Endometrial microvascular endothelial cells (primary cell): ENCODE measurements around the gene KNDC1. TPM values are rescaled to one million over a fixed set of nuclear protein-coding genes. Genes with fewer than 3 reads are reported as not detected.

Source experiments
- in situ Hi-C: cut with HindIII; loops from 2 replicates; pipeline ENCODE4 v1.10.0; 2017; ENCODE audit warnings: low sequenced_read_pairs, low pct_unique_long_range_greater_than_20kb; ENCODE audit errors: inconsistent ontology term
- total RNA-seq: library from RNA; depleted of rRNA; stranded (reverse); fragments of >200 nt; gene quantifications from one replicate; pipeline ENCODE4 v1.2.3, GENCODE V29; 2015; ENCODE audit errors: inconsistent ontology term

The KNDC1 gene
- total RNA-seq, 1 donor from 2014 or later: not detected

DNA sequence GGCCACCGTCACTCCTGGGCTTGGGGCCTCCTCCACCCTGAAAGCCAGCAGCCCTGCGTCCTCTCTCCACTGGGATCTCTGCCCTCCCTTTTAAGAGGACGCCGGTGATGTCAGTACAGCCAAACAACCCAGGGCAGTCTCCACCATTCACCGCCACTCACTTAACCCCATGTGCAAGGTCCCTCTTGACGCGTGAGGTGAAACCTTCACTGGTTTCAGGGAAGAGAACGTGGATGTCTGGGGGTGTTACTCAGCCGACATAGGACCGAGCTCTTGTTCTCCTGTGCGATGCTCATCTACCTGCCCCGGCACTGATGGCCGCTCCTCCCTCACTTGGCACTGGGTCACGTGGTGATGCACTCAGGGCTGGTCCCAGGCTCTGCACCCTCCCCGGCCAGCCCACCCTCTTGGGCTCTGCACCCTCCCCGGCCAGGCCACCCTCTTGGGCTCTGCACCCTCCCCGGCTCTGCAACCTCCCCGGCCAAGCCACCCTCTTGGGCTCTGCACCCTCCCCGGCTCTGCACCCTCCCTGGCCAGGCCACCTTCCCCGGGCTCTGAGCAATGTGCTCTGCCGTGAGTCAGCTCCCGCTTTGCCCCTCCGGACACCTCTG, 36.2 kb upstream of the KNDC1 start:
- in situ Hi-C loops: no loop called here

- in situ Hi-C loops: no loop called here
Measured at GRCh38 chr10:133124357-133125211, 35.4 kb upstream of the KNDC1 start.

GRCh38 chr10:133125901-133126300, 34.1 kb upstream of the KNDC1 start:
- in situ Hi-C loops: no loop called here

DNA sequence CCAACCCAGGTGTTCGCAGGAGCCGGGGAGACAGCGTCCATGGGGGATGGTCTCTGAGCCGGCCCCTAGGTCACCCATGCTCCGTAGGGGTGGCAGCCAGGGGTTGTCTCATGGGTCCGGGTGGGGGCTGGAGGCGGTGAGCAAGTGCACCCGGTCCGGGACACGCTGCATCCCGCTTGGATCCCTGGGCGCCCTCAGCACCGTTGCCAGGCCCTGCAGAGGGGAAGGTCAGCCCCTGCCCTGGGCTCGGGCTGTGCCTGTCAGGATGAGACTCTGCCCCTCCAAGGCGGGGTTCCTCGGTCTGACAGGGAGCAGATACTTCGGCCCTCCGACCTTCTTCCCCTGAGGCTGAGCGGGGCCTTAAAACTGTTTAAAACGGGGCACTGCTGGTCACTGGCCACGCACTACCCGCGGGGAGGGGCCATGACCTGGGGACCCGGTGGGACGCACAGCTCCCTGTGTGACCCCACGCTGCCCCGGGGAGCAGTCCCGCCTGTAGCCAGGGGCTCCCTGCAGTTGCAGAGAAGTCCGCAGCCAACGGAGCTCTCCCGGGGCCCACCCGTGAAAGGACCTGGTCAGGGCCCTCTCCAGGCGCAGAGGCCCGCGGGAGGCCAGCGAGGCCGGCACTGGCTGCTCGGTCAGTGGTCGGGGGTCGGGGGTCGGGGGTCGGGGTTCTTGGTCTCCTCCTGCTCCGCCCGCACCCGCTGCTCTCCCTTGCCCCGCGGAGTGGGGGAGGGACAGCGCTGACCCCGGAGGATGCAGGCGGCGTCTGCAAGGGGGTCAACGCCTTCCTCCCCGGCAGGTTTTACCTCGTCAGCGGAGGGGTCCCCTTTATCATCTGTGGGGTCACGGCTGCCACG, 33.4 kb upstream of the KNDC1 start:
- in situ Hi-C loops: no loop called here

DNA sequence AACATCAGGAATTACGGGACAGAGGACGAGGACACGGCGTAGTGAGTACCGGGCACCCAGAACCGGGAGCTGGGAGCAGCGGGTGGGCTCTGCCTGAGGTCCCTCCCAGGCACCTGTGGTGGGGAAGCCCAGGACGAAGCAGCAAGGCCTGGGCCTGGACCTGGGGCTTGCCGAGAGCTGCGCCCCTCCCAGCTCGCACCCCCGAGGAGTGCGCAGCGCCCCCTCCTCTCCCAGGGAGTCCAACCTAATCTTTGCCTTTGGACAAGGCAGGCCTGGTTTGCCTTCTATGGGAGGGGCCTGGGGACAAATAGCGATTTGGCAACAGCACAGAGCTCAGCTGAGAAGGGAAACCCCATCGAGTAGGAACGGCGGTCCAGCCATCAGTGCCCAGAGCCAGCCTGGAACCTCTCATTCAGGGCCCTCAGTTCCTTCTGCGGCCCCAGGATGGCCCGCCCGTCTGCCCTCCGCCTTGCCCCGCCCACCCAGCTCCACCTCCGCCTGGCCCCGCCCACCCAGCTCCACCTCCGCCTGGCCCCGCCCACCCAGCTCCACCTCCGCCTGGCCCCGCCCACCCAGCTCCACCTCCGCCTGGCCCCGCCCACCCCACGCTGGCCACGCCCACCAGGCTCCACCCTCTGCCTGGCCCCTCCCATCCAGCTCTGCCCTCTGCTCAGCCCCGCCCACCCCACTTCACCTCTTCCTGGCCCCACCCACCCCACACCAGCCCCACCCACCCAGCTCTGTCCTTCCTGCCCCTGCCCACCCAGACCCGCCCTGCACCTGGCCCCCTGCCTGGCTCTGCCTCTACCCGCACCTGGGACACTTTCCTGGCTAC, 32.5 kb upstream of the KNDC1 start:
- in situ Hi-C loops: no loop called here

- in situ Hi-C loops: no loop called here
Measured at GRCh38 chr10:133128126-133129070, 31.6 kb upstream of the KNDC1 start.

- in situ Hi-C loops: no loop called here
Measured at GRCh38 chr10:133129071-133129858, 30.8 kb upstream of the KNDC1 start.

- in situ Hi-C loops: no loop called here
Measured at GRCh38 chr10:133129859-133130495, 30.0 kb upstream of the KNDC1 start.

DNA sequence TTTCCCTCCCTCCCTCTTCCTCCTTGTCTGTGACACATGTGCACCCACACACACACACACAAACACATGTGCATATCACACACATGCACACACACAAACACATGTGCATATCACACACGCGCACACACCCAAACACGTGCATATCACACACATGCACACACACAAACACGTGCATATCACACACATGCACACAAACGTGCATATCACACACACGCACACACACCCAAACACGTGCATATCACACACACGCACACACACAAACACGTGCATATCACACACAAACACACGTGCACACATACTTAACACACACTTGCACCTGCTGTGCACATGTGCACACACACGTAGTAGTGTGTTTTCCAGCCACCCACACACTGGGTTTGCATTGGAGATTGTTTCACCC, 29.4 kb upstream of the KNDC1 start:
- in situ Hi-C loops: no loop called here

DNA sequence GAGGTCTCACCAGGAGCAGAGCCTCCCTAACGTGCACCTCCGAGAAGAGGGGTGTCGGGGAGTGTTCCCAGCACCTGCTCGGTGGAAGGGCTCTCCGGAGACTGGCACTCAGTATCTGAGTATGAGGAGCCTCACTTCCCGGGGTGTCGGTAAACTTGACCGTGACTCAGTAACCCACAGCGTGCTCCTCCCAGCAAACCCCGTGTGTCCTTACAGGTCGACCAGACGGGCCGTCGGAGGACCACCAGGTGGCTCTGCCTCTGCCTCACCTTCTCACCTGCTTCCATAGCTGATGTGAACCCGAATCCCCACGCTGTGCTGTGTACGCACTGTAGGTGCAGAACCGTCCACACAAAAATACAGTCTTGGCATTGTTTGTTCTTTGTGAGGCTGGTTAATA, 29.0 kb upstream of the KNDC1 start:
- in situ Hi-C loops: no loop called here

GRCh38 chr10:133131734-133132472, 28.1 kb upstream of the KNDC1 start:
- in situ Hi-C loops: no loop called here

DNA sequence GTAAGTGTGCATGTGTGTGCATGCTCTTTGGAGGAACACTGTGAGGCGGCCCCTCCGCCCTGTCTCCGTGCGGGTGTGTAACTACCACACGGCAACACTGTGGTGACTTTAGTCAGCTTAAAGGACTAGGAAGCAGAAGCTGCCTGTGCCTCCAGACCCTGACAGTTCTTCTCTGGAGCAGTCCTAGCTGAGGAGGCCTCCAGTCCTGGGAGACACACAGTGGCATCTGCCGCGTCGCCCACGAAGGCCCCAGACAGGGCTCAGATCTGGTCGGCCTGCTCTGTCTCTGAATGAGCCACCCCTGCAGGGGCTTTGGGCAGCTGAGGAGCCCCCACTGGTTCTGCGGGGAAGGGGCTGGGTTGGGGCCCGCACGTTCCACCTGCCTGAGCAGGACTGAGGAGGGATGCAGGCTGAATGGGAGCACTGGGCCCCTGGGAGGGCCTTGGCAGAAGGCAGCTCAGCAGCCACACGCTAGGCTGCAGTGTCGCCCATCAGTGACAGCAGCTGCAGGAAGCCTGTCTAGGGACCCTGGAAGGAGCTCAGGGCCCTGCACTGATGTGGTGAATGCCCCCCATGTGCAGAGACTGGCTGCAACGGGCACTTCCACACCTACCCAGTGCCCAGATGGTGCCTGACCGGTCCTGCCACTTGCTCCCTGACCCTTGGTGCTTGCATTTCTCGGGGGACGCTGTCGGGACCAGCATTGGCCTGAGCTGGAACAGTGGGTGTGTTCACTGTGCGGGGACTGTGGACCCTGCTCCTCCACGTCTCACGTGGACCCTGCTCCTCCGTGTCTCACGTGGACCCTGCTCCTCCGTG, 27.3 kb upstream of the KNDC1 start:
- in situ Hi-C loops: no loop called here

GRCh38 chr10:133133471-133134231, 26.4 kb upstream of the KNDC1 start:
- in situ Hi-C loops: no loop called here

- in situ Hi-C loops: no loop called here
Measured at GRCh38 chr10:133134411-133135115, 25.5 kb upstream of the KNDC1 start.
